ENCODE results near the gene PRIMA1.

DNA sequence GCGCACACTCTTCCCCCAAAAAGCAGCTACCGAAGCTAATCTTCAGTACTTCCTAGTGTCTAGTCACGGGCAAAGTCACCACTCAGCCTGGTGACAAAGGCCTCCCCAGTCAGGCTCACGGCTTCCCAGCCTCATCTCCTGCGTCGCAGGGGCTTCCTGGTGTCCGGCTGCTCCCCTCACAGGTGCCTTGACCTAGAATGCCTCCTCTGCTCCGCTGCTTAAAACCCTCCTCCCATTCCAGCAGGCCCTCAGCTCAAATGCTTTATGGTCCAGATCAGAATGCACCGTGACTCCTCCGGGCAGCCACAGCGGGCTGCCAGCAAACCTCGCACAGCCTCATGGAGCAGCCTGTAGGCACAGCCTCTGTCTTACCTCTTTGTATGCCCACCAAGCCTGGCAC, 53.1 kb downstream of the PRIMA1 start:
- TF ChIP-seq, protein P1, sequence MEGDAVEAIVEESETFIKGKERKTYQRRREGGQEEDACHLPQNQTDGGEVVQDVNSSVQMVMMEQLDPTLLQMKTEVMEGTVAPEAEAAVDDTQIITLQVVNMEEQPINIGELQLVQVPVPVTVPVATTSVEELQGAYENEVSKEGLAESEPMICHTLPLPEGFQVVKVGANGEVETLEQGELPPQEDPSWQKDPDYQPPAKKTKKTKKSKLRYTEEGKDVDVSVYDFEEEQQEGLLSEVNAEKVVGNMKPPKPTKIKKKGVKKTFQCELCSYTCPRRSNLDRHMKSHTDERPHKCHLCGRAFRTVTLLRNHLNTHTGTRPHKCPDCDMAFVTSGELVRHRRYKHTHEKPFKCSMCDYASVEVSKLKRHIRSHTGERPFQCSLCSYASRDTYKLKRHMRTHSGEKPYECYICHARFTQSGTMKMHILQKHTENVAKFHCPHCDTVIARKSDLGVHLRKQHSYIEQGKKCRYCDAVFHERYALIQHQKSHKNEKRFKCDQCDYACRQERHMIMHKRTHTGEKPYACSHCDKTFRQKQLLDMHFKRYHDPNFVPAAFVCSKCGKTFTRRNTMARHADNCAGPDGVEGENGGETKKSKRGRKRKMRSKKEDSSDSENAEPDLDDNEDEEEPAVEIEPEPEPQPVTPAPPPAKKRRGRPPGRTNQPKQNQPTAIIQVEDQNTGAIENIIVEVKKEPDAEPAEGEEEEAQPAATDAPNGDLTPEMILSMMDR (IDR thresholded peaks at IDR 0.05): no peak
- TF ChIP-seq POLR2A (IDR thresholded peaks at IDR 0.05): no peak
